SH-SY5Y (cell line): Measurements from ENCODE around the gene MMP25.

Experiments used
- GATA2 ChIP-seq: IDR thresholded peaks from 2 replicates; pipeline ENCODE4 v1.6.1; 2011; ENCODE audit warnings: mild to moderate bottlenecking, low read depth, low read length
- GATA3 ChIP-seq: IDR thresholded peaks from 2 replicates; pipeline ENCODE4 v1.6.1; 2011; ENCODE audit warnings: low read depth, mild to moderate bottlenecking, low read length, moderate library complexity

- TF ChIP-seq GATA2 (no peak), GATA3 (no peak)
These were observed 38.8 kb downstream of the MMP25 start for GRCh38 chr16:3084969-3085670.
